Astrocyte (in vitro differentiated cells and primary cell): ENCODE measurements around the gene RBP4. TPM values are rescaled to one million over a fixed set of nuclear protein-coding genes. Genes with fewer than 3 reads are reported as not detected.

ENCODE experiments used
- DNase-seq: peaks from one replicate; pipeline ENCODE4 v3.0.0-alpha.2; 2010; ENCODE audit warnings: low read depth
- FAIRE-seq: peaks from 2 replicates; lab custom pipeline; 2011; peaks lifted over from hg19 to GRCh38; lab: Jason Lieb, UNC
- H2AFZ ChIP-seq: 2 replicates; pipeline ENCODE4 v1.6.0; 2012; ENCODE audit warnings: low read depth, low read length, inconsistent platforms
- H3K27ac ChIP-seq: 2 replicates; pipeline ENCODE4 v1.5.1; 2011; ENCODE audit warnings: low read depth, low read length, inconsistent platforms
- H3K27me3 ChIP-seq: 2 replicates; pipeline ENCODE4 v1.6.0; 2011; ENCODE audit warnings: low read length, inconsistent platforms; ENCODE audit not compliant: insufficient read depth
- H3K36me3 ChIP-seq: 2 replicates; pipeline ENCODE4 v1.5.1; 2011; ENCODE audit warnings: low read length, inconsistent platforms; ENCODE audit not compliant: insufficient read depth
- H3K4me1 ChIP-seq: 2 replicates; pipeline ENCODE4 v1.5.1; 2011; ENCODE audit warnings: low read length, inconsistent platforms; ENCODE audit not compliant: insufficient read depth
- H3K4me2 ChIP-seq: 2 replicates; pipeline ENCODE4 v1.6.0; 2012; ENCODE audit warnings: low read length, inconsistent platforms
- H3K4me3 ChIP-seq: 2 replicates; pipeline ENCODE4 v1.5.1; 2011; ENCODE audit warnings: low read depth, mild to moderate bottlenecking, low read length, inconsistent platforms; ENCODE audit not compliant: insufficient read depth
- H3K79me2 ChIP-seq: 2 replicates; pipeline ENCODE4 v1.6.0; 2012; ENCODE audit warnings: mild to moderate bottlenecking, low read length, inconsistent platforms; ENCODE audit not compliant: insufficient read depth
- H3K9ac ChIP-seq: 2 replicates; pipeline ENCODE4 v1.6.0; 2012; ENCODE audit warnings: mild to moderate bottlenecking, low read length, inconsistent platforms
- H3K9me3 ChIP-seq: 2 replicates; pipeline ENCODE4 v1.5.1; 2012; ENCODE audit warnings: low read depth, mild to moderate bottlenecking, low read length, inconsistent platforms; ENCODE audit not compliant: insufficient read depth
- H4K20me1 ChIP-seq: 2 replicates; pipeline ENCODE4 v1.6.0; 2012; ENCODE audit warnings: low read length, inconsistent platforms; ENCODE audit not compliant: insufficient read depth
- H3K27ac Mint-ChIP-seq: one replicate; pipeline ENCODE4 v1.8.0; 2021; ENCODE audit warnings: mild to moderate bottlenecking, mixed read lengths; ENCODE audit not compliant: unreplicated experiment
- H3K27me3 Mint-ChIP-seq: one replicate; pipeline ENCODE4 v1.8.0; 2021; ENCODE audit warnings: low read depth, mixed read lengths; ENCODE audit not compliant: unreplicated experiment
- H3K36me3 Mint-ChIP-seq: one replicate; pipeline ENCODE4 v1.8.0; 2021; ENCODE audit warnings: low read depth, mixed read lengths; ENCODE audit not compliant: unreplicated experiment
- H3K4me1 Mint-ChIP-seq: one replicate; pipeline ENCODE4 v1.8.0; 2021; ENCODE audit warnings: low read depth, mixed read lengths; ENCODE audit not compliant: unreplicated experiment
- H3K4me3 Mint-ChIP-seq: one replicate; pipeline ENCODE4 v1.8.0; 2021; ENCODE audit warnings: mild to moderate bottlenecking, moderate library complexity, mixed read lengths; ENCODE audit not compliant: unreplicated experiment
- H3K9me3 Mint-ChIP-seq: one replicate; pipeline ENCODE4 v1.8.0; 2021; ENCODE audit warnings: mild to moderate bottlenecking, mixed read lengths; ENCODE audit not compliant: unreplicated experiment
- CTCF ChIP-seq: IDR thresholded peaks from 2 replicates; pipeline ENCODE4 v1.5.1; 2011; ENCODE audit warnings: low read depth, mild to moderate bottlenecking, inconsistent platforms, low read length, moderate library complexity; ENCODE audit not compliant: insufficient read depth
- EZH2 ChIP-seq: IDR thresholded peaks from 2 replicates; pipeline ENCODE4 v1.6.1; 2012; ENCODE audit warnings: mild to moderate bottlenecking, low read length, inconsistent platforms; ENCODE audit not compliant: insufficient read depth
- total RNA-seq: library from RNA; stranded (reverse); gene quantifications from 2 replicates; pipeline ENCODE4 v1.2.1, GENCODE V29; 2021

The RBP4 gene
- total RNA-seq, 1 donor from 2014 or later = 0.27 TPM

- Mint-ChIP-seq H3K4me3 (no peak overlapping the region), H3K4me1 (no peaks in the 10 kb centered on the region), H3K27ac (no peak overlapping the region), H3K36me3 (no peaks in the 10 kb centered on the region), H3K27me3 (peaks cover 46% of the 10 kb centered on the region), H3K9me3 (peaks cover 2% of the 10 kb centered on the region)
- Histone ChIP-seq H4K20me1 (no peaks in the 10 kb centered on the region), H3K4me1 (no peaks in the 10 kb centered on the region), H2AFZ (no peak overlapping the region), H3K4me2 (no peak overlapping the region), H3K9ac (no peak overlapping the region), H3K9me3 (peaks cover 5% of the 10 kb centered on the region), H3K79me2 (no peaks in the 10 kb centered on the region), H3K27ac (no peak overlapping the region), H3K4me3 (no peak overlapping the region), H3K27me3 (peaks cover 32% of the 10 kb centered on the region), H3K36me3 (no peaks in the 10 kb centered on the region)
- no peak for FAIRE-seq
- TF ChIP-seq EZH2 = no peak
- TF ChIP-seq CTCF = no peak
- no peak for DNase-seq
Measured at GRCh38 chr10:93576888-93577287, 24.1 kb downstream of the RBP4 start.

- no peak overlapping the region for H3K27ac Mint-ChIP-seq
- no peaks in the 10 kb centered on the region for H4K20me1 ChIP-seq
Measured at GRCh38 chr10:93573924-93574323, 27.1 kb downstream of the RBP4 start.

More at GRCh38 chr10:93573924-93574323, 27.1 kb downstream of the RBP4 start:
- Histone ChIP-seq H3K79me2 (no peaks in the 10 kb centered on the region), H3K27me3 (peaks cover 48% of the 10 kb centered on the region), H3K4me3 (no peak overlapping the region), H3K9ac (no peak overlapping the region), H3K4me2 (no peak overlapping the region), H3K36me3 (no peaks in the 10 kb centered on the region), H3K9me3 (no peaks in the 10 kb centered on the region), H3K4me1 (no peaks in the 10 kb centered on the region), H3K27ac (no peak overlapping the region), H2AFZ (no peak overlapping the region)
- H3K27me3 Mint-ChIP-seq = peaks cover 60% of the 10 kb centered on the region
- H3K9me3 Mint-ChIP-seq = no peaks in the 10 kb centered on the region
- H3K4me1 Mint-ChIP-seq = no peaks in the 10 kb centered on the region
- H3K36me3 Mint-ChIP-seq = no peaks in the 10 kb centered on the region
- H3K4me3 Mint-ChIP-seq = no peak overlapping the region
- FAIRE-seq (no peak), DNase-seq (no peak)
- TF ChIP-seq CTCF = no peak
- no peak for TF ChIP-seq EZH2
